Globus pallidus (tissue), 1 donor: ENCODE data around the gene MRPL16.

Experiments used
- DNase-seq: peaks from one replicate; pipeline ENCODE4 v3.0.0-alpha.2; 2015; ENCODE audit warnings: low spot score

MRPL16 gene

GRCh38 chr11:59770869-59771268 is 39.7 kb downstream of the MRPL16 start:
- no peak for DNase-seq

- no peak for DNase-seq
These were observed 40.3 kb downstream of the MRPL16 start for GRCh38 chr11:59770319-59770718.

- no peak for DNase-seq
These were observed 40.8 kb downstream of the MRPL16 start for GRCh38 chr11:59769828-59770227.

GRCh38 chr11:59769111-59769510 is 41.5 kb downstream of the MRPL16 start:
- DNase-seq = no peak

- no peak for DNase-seq
These were observed 43.4 kb downstream of the MRPL16 start for GRCh38 chr11:59767225-59767611.

GRCh38 chr11:59766542-59767224 is 43.9 kb downstream of the MRPL16 start:
- no peak for DNase-seq

- DNase-seq = no peak
These were observed 45.4 kb downstream of the MRPL16 start for GRCh38 chr11:59765068-59765735.

- DNase-seq = no peak
These were observed 48.6 kb downstream of the MRPL16 start for GRCh38 chr11:59761993-59762392.

GRCh38 chr11:59760771-59761170 is 49.8 kb downstream of the MRPL16 start:
- no peak for DNase-seq

GRCh38 chr11:59759900-59760299 is 50.7 kb downstream of the MRPL16 start:
- no peak for DNase-seq

GRCh38 chr11:59758401-59759037 is 52.1 kb downstream of the MRPL16 start:
- no peak for DNase-seq

GRCh38 chr11:59756845-59757244 is 53.7 kb downstream of the MRPL16 start:
- no peak for DNase-seq

GRCh38 chr11:59756558-59756840 is 54.1 kb downstream of the MRPL16 start:
- DNase-seq = no peak
